ENCODE results near the gene EEF1AKMT2. TPM values are rescaled to one million over a fixed set of nuclear protein-coding genes. Genes with fewer than 3 reads are reported as not detected.

EEF1AKMT2 gene
- total RNA-seq, 1 donor from 2014 or later: 12.5 TPM

- no peak for DNase-seq (ENCODE audit: low spot score)
- no peak overlapping the region for H3K4me3 Mint-ChIP-seq (ENCODE audit: unreplicated experiment)
- no peak overlapping the region for H3K27ac Mint-ChIP-seq (ENCODE audit: unreplicated experiment)
These were observed 63.4 kb downstream of the EEF1AKMT2 start for GRCh38 chr10:124728071-124728829.

DNA sequence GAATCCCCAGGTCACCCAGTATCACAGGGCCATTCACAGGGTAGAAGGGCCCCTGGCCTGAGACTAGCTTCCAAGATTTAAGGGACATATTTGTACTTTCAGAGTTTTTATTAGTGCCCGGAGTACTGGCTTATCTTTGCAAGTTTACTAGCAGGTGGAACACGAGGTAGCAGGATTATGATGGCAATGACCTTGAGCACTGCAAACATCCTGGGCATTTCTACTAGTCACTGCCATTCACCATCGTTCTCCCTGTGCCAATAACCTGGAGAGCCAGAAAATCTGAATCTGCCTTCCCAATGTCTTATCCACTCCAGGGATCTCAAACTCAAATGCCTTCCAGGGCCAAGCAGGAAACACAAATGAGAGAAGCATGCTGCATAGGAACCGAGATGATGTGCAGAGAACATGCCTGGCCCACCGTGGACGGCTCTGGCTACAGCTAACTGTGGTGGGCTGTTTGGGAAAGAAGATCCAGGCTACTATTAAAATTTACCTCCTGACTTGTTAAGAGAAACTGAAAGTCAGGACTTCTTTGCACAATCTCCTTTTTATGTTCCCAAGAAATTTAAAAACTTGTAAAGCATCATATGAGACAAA, 64.2 kb downstream of the EEF1AKMT2 start:
- Mint-ChIP-seq H3K27me3 (ENCODE audit: unreplicated experiment) (peaks cover 2% of the 10 kb centered on the region), H3K9me3 (ENCODE audit: unreplicated experiment) (no peaks in the 10 kb centered on the region), H3K4me3 (ENCODE audit: unreplicated experiment) (no peak overlapping the region), H3K36me3 (ENCODE audit: low read depth, unreplicated experiment) (peaks cover 8% of the 10 kb centered on the region), H3K4me1 (ENCODE audit: unreplicated experiment) (peaks cover 45% of the 10 kb centered on the region), H3K27ac (ENCODE audit: unreplicated experiment) (no peak overlapping the region)
- TF ChIP-seq, protein P1, sequence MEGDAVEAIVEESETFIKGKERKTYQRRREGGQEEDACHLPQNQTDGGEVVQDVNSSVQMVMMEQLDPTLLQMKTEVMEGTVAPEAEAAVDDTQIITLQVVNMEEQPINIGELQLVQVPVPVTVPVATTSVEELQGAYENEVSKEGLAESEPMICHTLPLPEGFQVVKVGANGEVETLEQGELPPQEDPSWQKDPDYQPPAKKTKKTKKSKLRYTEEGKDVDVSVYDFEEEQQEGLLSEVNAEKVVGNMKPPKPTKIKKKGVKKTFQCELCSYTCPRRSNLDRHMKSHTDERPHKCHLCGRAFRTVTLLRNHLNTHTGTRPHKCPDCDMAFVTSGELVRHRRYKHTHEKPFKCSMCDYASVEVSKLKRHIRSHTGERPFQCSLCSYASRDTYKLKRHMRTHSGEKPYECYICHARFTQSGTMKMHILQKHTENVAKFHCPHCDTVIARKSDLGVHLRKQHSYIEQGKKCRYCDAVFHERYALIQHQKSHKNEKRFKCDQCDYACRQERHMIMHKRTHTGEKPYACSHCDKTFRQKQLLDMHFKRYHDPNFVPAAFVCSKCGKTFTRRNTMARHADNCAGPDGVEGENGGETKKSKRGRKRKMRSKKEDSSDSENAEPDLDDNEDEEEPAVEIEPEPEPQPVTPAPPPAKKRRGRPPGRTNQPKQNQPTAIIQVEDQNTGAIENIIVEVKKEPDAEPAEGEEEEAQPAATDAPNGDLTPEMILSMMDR (IDR thresholded peaks at IDR 0.05; ENCODE audit: unreplicated experiment): no peak
- no peak for DNase-seq (ENCODE audit: low spot score)

More at GRCh38 chr10:124728071-124728829, 63.4 kb downstream of the EEF1AKMT2 start:
- TF ChIP-seq, protein P1 (IDR thresholded peaks at IDR 0.05; ENCODE audit: unreplicated experiment): no peak
- H3K9me3 Mint-ChIP-seq (ENCODE audit: unreplicated experiment): no peaks in the 10 kb centered on the region
- H3K4me1 Mint-ChIP-seq (ENCODE audit: unreplicated experiment): peaks cover 37% of the 10 kb centered on the region
- H3K36me3 Mint-ChIP-seq (ENCODE audit: low read depth, unreplicated experiment): peaks cover 8% of the 10 kb centered on the region
- peaks cover 2% of the 10 kb centered on the region for H3K27me3 Mint-ChIP-seq (ENCODE audit: unreplicated experiment)

DNA sequence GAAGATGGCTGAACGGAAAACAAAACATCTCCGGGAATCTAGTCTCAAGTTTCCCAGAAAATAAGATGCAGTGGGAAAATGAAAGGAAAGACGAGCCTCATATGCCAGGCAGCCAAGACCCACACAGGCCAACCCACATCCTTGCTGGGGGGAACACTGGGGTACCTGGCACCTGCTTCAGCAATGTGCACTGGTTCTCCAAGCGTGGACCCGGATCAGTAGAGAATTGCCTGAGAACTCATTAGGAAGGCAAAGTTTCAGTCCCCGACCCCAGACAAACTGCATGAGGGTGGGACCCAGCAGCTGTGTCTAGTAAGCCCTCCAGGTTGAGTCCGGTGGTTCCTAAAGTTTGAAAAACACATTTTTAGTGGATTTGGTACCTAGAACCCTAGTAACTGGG, 65.9 kb downstream of the EEF1AKMT2 start:
- H3K27ac Mint-ChIP-seq (ENCODE audit: unreplicated experiment): no peak overlapping the region
- TF ChIP-seq, protein P1 (IDR thresholded peaks at IDR 0.05; ENCODE audit: unreplicated experiment): no peak
- peaks cover 2% of the 10 kb centered on the region for H3K27me3 Mint-ChIP-seq (ENCODE audit: unreplicated experiment)
- H3K36me3 Mint-ChIP-seq (ENCODE audit: low read depth, unreplicated experiment): peaks cover 8% of the 10 kb centered on the region
- H3K4me1 Mint-ChIP-seq (ENCODE audit: unreplicated experiment): peaks cover 55% of the 10 kb centered on the region
- H3K9me3 Mint-ChIP-seq (ENCODE audit: unreplicated experiment): no peaks in the 10 kb centered on the region
- H3K4me3 Mint-ChIP-seq (ENCODE audit: unreplicated experiment): no peak overlapping the region
- no peak for DNase-seq (ENCODE audit: low spot score)

GRCh38 chr10:124725171-124725631, 66.5 kb downstream of the EEF1AKMT2 start:
- no peak for DNase-seq (ENCODE audit: low spot score)
- Mint-ChIP-seq H3K4me1 (ENCODE audit: unreplicated experiment) (peaks cover 55% of the 10 kb centered on the region), H3K4me3 (ENCODE audit: unreplicated experiment) (no peak overlapping the region), H3K27ac (ENCODE audit: unreplicated experiment) (no peak overlapping the region), H3K27me3 (ENCODE audit: unreplicated experiment) (peaks cover 2% of the 10 kb centered on the region), H3K9me3 (ENCODE audit: unreplicated experiment) (no peaks in the 10 kb centered on the region), H3K36me3 (ENCODE audit: low read depth, unreplicated experiment) (peaks cover 8% of the 10 kb centered on the region)
- TF ChIP-seq, protein P1 (IDR thresholded peaks at IDR 0.05; ENCODE audit: unreplicated experiment): no peak
